Osteocyte (in vitro differentiated cells): ENCODE measurements around the gene BTF3. TPM values are rescaled to one million over a fixed set of nuclear protein-coding genes. Genes with fewer than 3 reads are reported as not detected.
"Not testable (repeated sequence)": the region's sequence is repeated elsewhere in the genome, so short reads cannot be mapped to it uniquely, and the experiment has no call there.

ENCODE experiments used
- DNase-seq: peaks from one replicate; pipeline ENCODE4 v3.0.0; 2021; ENCODE audit warnings: mixed read lengths; ENCODE audit not compliant: unreplicated experiment; ENCODE audit errors: extremely low spot score
- H3K27ac Mint-ChIP-seq: one replicate; pipeline ENCODE4 v1.8.0; 2021; ENCODE audit warnings: mild to moderate bottlenecking, mixed read lengths; ENCODE audit not compliant: unreplicated experiment
- H3K27me3 Mint-ChIP-seq: one replicate; pipeline ENCODE4 v1.8.0; 2021; ENCODE audit warnings: mixed read lengths; ENCODE audit not compliant: unreplicated experiment
- H3K36me3 Mint-ChIP-seq: one replicate; pipeline ENCODE4 v1.8.0; 2021; ENCODE audit warnings: mixed read lengths; ENCODE audit not compliant: unreplicated experiment
- H3K4me1 Mint-ChIP-seq: one replicate; pipeline ENCODE4 v1.8.0; 2021; ENCODE audit warnings: mixed read lengths; ENCODE audit not compliant: unreplicated experiment
- H3K4me3 Mint-ChIP-seq: one replicate; pipeline ENCODE4 v1.8.0; 2021; ENCODE audit warnings: mild to moderate bottlenecking, moderate library complexity, mixed read lengths; ENCODE audit not compliant: unreplicated experiment
- H3K9me3 Mint-ChIP-seq: one replicate; pipeline ENCODE4 v1.8.0; 2021; ENCODE audit warnings: mixed read lengths; ENCODE audit not compliant: unreplicated experiment
- CTCF ChIP-seq: fragments of 200-600 bp; sonication (generic); IDR thresholded peaks from 2 replicates; pipeline ENCODE4 v1.5.0; 2021; ENCODE audit warnings: antibody characterized with exemption, mild to moderate bottlenecking, moderate library complexity
- total RNA-seq: library from RNA; stranded (reverse); gene quantifications from 2 replicates; pipeline ENCODE4 v1.2.1, GENCODE V29; 2021

The BTF3 gene
- total RNA-seq, 1 donor from 2014 or later = 565 TPM

GRCh38 chr5:73485715-73486114 is 12.5 kb upstream of the BTF3 start:
- Mint-ChIP-seq H3K4me3 (no peak overlapping the region), H3K4me1 (no peaks in the 10 kb centered on the region), H3K27me3 (peaks cover 16% of the 10 kb centered on the region), H3K27ac (no peak overlapping the region), H3K36me3 (no peaks in the 10 kb centered on the region), H3K9me3 (no peaks in the 10 kb centered on the region)
- DNase-seq = no peak
- TF ChIP-seq CTCF = no peak

GRCh38 chr5:73486119-73486899 is 11.9 kb upstream of the BTF3 start:
- Mint-ChIP-seq H3K27ac (no peak overlapping the region), H3K36me3 (no peaks in the 10 kb centered on the region), H3K4me1 (no peaks in the 10 kb centered on the region), H3K27me3 (peaks cover 15% of the 10 kb centered on the region), H3K4me3 (no peak overlapping the region), H3K9me3 (no peaks in the 10 kb centered on the region)
- DNase-seq = no peak
- no peak for TF ChIP-seq CTCF

- H3K27ac Mint-ChIP-seq, DNase-seq, H3K4me3 Mint-ChIP-seq, H3K4me1 Mint-ChIP-seq, H3K36me3 Mint-ChIP-seq, H3K9me3 Mint-ChIP-seq: not testable (repeated sequence)
- H3K27me3 Mint-ChIP-seq = peaks cover 17% of the 10 kb centered on the region
Observed at GRCh38 chr5:73487257-73487656, 11.0 kb upstream of the BTF3 start.

GRCh38 chr5:73487815-73488214 is 10.4 kb upstream of the BTF3 start:
- no peak for DNase-seq
- H3K9me3 Mint-ChIP-seq = no peaks in the 10 kb centered on the region
- peaks cover 20% of the 10 kb centered on the region for H3K27me3 Mint-ChIP-seq
- no peak overlapping the region for H3K4me3 Mint-ChIP-seq
- H3K36me3 Mint-ChIP-seq = no peaks in the 10 kb centered on the region
- TF ChIP-seq CTCF = no peak
- H3K4me1 Mint-ChIP-seq = no peaks in the 10 kb centered on the region
- no peak overlapping the region for H3K27ac Mint-ChIP-seq

GRCh38 chr5:73488806-73489205 is 9.4 kb upstream of the BTF3 start:
- Mint-ChIP-seq H3K27me3 (peaks cover 30% of the 10 kb centered on the region), H3K4me1 (no peaks in the 10 kb centered on the region), H3K36me3 (no peaks in the 10 kb centered on the region), H3K27ac (no peak overlapping the region), H3K9me3 (no peaks in the 10 kb centered on the region), H3K4me3 (no peak overlapping the region)
- TF ChIP-seq CTCF = no peak
- no peak for DNase-seq
